GM18867 (cell line): ENCODE results near the gene CAMKMT.
A peak's percentile ranks its signal among the peaks of the same experiment; 100 is the strongest.

Experiments used
- ATAC-seq: cut with Tn5 transposase; IDR thresholded peaks from one replicate; pipeline ENCODE4 v1.9.1; 2021; ENCODE audit warnings: mild to moderate bottlenecking, moderate library complexity; ENCODE audit not compliant: unreplicated experiment

Gene CAMKMT

GRCh38 chr2:44442019-44442418, 80.3 kb downstream of the CAMKMT start:
- no peak for ATAC-seq

GRCh38 chr2:44443517-44443916, 81.8 kb downstream of the CAMKMT start:
- no peak for ATAC-seq

DNA sequence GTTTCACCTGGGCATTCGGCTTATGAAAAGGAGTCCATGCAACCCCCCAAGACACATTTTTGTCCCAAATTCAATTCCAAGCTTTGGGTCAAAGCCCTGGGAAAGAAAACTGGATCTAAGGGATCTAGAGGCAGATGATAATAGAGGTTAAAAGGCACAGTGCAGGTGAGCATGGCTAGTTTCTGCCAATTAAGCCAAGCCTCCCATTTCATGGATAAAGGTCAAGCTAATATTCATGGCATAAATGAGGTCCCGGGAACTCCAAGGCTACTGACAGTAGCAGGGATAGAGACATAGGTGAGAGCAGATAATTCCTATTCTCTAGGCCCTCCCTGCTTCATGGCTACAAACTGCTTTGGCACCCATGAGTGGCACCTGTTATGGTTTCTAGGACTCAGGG, 83.1 kb downstream of the CAMKMT start:
- no peak for ATAC-seq

GRCh38 chr2:44448860-44449527, 87.2 kb downstream of the CAMKMT start:
- ATAC-seq, result no peak

- ATAC-seq, result no peak
Observed at GRCh38 chr2:44450082-44450481, 88.3 kb downstream of the CAMKMT start.

DNA sequence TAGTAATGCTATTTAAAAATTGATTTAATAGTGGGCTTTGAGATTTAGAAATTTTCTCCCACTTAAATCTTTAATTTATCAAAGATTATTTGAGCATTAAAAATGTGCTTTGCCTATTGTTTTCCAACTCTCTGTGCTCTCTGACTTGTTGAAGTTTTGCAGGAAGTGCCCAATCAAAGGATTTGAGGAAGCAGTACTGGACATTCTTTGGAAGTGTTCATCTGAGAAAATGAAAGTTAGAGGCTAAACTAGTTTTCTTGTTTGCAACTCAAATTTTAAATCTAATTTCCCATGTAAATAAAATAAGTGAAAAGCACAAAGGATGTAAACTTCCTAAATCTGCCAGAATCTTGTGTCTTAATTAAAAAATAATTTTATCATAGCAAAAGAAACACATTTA, 89.1 kb downstream of the CAMKMT start:
- no peak for ATAC-seq

GRCh38 chr2:44452069-44452583, 90.4 kb downstream of the CAMKMT start:
- ATAC-seq, result no peak

GRCh38 chr2:44453259-44453658, 91.5 kb downstream of the CAMKMT start:
- ATAC-seq, result no peak

DNA sequence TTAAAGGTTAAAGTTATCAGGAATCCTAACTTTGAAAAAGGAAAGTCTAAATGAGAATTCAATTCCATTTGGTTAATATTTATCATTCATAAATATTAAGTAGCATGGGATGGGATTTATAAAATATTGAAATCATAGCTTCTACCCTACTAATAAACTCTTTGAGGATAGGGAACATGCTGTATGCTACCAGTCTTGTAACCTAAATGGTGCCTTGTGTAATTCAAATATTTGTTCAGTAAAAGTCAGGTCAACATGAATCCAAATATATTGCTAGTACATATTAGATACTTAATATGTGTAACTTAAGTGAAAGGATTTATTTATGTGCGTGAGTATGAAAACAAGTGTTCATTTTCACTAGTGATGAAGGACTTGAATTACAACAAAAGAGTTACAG, 94.1 kb downstream of the CAMKMT start:
- ATAC-seq, result no peak

GRCh38 chr2:44456946-44457345, 95.2 kb downstream of the CAMKMT start:
- no peak for ATAC-seq

GRCh38 chr2:44459739-44460138, 98.0 kb downstream of the CAMKMT start:
- no peak for ATAC-seq

DNA sequence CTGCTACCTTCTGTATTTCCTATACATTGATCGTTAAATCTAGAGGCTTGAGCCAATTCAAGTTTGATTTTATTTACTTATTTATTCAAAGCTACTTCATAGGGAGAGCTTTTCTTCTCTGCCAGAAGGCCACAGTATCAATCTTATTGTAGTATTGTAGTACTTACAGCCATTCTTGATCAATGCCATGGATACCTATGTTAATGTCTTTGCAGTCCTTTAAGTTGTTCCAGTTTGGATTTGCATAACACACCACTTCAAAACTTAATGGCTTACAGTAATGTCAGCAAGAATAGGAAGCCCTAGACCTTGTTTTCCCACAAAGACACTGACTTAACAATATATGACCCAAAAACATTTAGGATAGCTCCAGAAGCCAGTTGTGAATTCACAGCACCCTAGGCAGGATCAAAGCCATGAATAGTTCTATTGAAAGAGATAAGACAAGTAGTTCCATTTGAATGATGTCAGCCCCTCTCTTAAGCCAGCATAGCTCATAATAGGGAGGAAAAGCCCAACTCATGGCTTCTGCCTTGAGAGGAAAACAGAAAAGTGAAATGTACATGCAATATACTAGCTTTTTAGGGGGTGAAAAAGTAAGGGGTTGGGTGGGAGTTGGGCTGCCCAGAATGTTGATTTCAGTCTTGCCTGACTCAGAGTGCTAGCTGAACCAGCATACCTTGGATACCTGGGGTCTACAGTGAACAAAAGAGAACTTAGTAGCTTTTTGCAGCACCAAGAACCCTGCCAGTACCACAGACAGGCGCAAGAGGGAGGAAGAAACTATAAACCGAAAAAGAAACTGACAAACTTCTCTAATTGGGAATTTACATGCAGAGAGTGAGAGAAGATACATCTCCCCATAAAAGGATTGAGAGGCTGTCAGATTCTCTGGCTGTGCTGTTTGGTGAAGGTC, 101.4 kb downstream of the CAMKMT start:
- no peak for ATAC-seq

DNA sequence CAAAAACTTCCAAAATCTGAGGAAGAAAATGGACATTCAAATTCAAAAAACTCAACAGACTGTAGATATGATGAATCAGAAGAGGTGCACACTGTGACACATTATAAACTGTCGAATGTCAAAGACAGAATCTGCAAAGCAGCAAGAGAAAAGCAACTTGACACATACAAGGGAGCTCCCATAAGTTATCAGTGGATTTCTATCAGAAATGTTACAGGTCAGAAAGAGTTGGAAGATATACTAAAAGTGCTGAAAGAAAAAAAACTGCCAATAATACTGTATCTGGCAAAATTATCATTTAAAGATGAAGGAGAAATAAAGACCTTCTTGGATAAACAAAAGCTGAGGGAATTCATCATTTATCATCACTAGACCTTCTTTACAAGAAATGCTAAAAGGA, 102.7 kb downstream of the CAMKMT start:
- no peak for ATAC-seq

GRCh38 chr2:44470151-44470550, 108.4 kb downstream of the CAMKMT start:
- ATAC-seq, result no peak

DNA sequence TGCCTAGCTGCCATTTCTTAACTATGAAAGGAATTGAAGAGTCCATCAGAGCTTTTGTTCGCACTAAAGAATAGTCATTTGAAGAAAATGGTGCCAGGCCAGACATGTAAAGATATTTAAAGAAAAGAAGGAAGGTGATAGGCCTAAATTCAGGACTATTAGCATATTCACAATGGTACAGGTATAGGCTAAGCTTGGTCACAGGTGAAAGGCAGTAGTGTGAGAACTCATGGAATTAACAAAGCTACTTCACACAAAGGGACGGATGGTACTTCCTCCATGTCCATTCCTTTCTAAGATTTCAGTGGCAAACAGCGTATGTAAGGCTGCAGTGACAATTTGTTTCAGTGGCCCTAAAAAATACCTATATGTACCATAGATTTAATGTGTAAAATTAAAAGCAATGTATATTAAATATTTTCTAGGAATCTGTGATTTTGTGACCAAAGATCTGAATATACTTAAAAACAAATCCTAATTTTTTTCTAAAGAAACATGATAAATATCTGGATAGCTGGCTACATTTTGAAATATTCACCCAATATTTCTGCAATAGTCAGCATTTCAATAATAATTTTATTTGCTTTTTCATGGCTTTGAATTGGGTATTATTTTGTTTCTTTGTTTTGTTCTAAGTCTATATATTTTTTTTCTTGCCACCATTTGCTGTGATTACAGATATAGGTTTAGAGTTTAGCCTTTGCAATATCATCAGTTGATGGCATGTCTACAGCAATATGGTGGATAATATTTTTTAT, 116.1 kb downstream of the CAMKMT start:
- ATAC-seq, result no peak

- peak; percentile 95 for ATAC-seq
Observed at GRCh38 chr2:44479127-44479887, 117.6 kb downstream of the CAMKMT start.

- ATAC-seq, result no peak
Observed at GRCh38 chr2:44480068-44480467, 118.3 kb downstream of the CAMKMT start.

DNA sequence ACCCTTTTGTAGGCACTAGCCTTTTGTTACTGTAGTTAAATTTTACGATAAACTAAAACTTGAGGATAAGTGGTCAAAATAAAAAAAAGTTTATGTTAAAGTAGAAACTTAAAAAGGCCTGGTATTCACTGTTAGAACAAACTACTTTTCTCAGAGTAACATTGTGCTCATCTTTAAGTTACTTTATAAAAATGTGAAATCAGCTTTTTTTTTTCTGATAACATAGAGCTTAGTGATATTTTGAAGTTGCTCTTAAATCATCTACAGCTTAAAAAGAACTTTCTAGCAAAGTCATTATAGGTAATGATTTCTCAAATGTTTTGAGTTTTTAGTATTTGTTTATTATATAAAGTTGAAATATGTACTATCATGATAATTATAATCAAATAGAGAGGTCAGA, 125.3 kb downstream of the CAMKMT start:
- no peak for ATAC-seq

- no peak for ATAC-seq
Observed at GRCh38 chr2:44490726-44491125, 129.0 kb downstream of the CAMKMT start.

GRCh38 chr2:44494006-44494405, 132.3 kb downstream of the CAMKMT start:
- no peak for ATAC-seq

- ATAC-seq, result no peak
Observed at GRCh38 chr2:44495035-44495434, 133.3 kb downstream of the CAMKMT start.
